Stimulated activated memory B cell treated with anti-CD40 and anti-IgM and Interleukin-4, amounts not matched to agents 10 μg/mL and 1 μg/mL and 100 μg/mL, for 72 hours (primary cell): Measurements from ENCODE around the gene CSRP1.
"Not testable (repeated sequence)": the region's sequence is repeated elsewhere in the genome, so short reads cannot be mapped to it uniquely, and the experiment has no call there.

Experiments
- ATAC-seq: fragments of 150-1000 bp; cut with Tn5 transposase; 2 replicates; pipeline ENCODE4 v1.10.0; 2021
- H3K27ac Mint-ChIP-seq: one replicate; pipeline ENCODE4 v1.8.0; 2022; ENCODE audit warnings: mild to moderate bottlenecking, mixed read lengths
- H3K27me3 Mint-ChIP-seq: one replicate; pipeline ENCODE4 v1.8.0; 2022; ENCODE audit warnings: mixed read lengths
- H3K36me3 Mint-ChIP-seq: one replicate; pipeline ENCODE4 v1.8.0; 2022; ENCODE audit warnings: mixed read lengths
- H3K4me1 Mint-ChIP-seq: one replicate; pipeline ENCODE4 v1.8.0; 2022; ENCODE audit warnings: mixed read lengths
- H3K4me3 Mint-ChIP-seq: one replicate; pipeline ENCODE4 v1.8.0; 2022; ENCODE audit warnings: mild to moderate bottlenecking, moderate library complexity, mixed read lengths
- H3K9me3 Mint-ChIP-seq: one replicate; pipeline ENCODE4 v1.8.0; 2022; ENCODE audit warnings: mixed read lengths

The CSRP1 gene

GRCh38 chr1:201498621-201499020 is 8.3 kb downstream of the CSRP1 start:
- Mint-ChIP-seq H3K36me3 (peaks cover 28% of the 10 kb centered on the region), H3K9me3 (peaks cover 2% of the 10 kb centered on the region), H3K4me1 (peaks cover 12% of the 10 kb centered on the region), H3K4me3 (no peak overlapping the region), H3K27ac (no peak overlapping the region), H3K27me3 (no peaks in the 10 kb centered on the region)
- no peak for ATAC-seq

GRCh38 chr1:201497935-201498509 is 8.9 kb downstream of the CSRP1 start:
- Mint-ChIP-seq H3K9me3 (peaks cover 2% of the 10 kb centered on the region), H3K27ac (no peak overlapping the region), H3K4me1 (peaks cover 6% of the 10 kb centered on the region), H3K36me3 (peaks cover 34% of the 10 kb centered on the region), H3K4me3 (no peak overlapping the region), H3K27me3 (no peaks in the 10 kb centered on the region)
- no peak for ATAC-seq

GRCh38 chr1:201496296-201496690 is 10.6 kb downstream of the CSRP1 start:
- Mint-ChIP-seq H3K9me3 (peaks cover 2% of the 10 kb centered on the region), H3K27me3 (no peaks in the 10 kb centered on the region), H3K36me3 (peaks cover 49% of the 10 kb centered on the region), H3K4me1 (peaks cover 6% of the 10 kb centered on the region), H3K4me3 (no peak overlapping the region), H3K27ac (no peak overlapping the region)
- ATAC-seq = no peak

- Mint-ChIP-seq H3K9me3 (peaks cover 2% of the 10 kb centered on the region), H3K27ac (no peak overlapping the region), H3K27me3 (no peaks in the 10 kb centered on the region), H3K4me3 (no peak overlapping the region), H3K36me3 (peaks cover 49% of the 10 kb centered on the region), H3K4me1 (peaks cover 6% of the 10 kb centered on the region)
- ATAC-seq = no peak
Observed at GRCh38 chr1:201495551-201496295, 11.2 kb downstream of the CSRP1 start.

- peaks cover 12% of the 10 kb centered on the region for H3K4me1 Mint-ChIP-seq
- H3K36me3 Mint-ChIP-seq = peaks cover 66% of the 10 kb centered on the region
- peaks cover 2% of the 10 kb centered on the region for H3K9me3 Mint-ChIP-seq
- no peaks in the 10 kb centered on the region for H3K27me3 Mint-ChIP-seq
- ATAC-seq = no peak
- no peak overlapping the region for H3K4me3 Mint-ChIP-seq
- no peak overlapping the region for H3K27ac Mint-ChIP-seq
Observed at GRCh38 chr1:201493757-201494617, 12.9 kb downstream of the CSRP1 start.

GRCh38 chr1:201493026-201493656 is 13.8 kb downstream of the CSRP1 start:
- ATAC-seq, H3K9me3 Mint-ChIP-seq, H3K4me3 Mint-ChIP-seq, H3K27ac Mint-ChIP-seq, H3K27me3 Mint-ChIP-seq: not testable (repeated sequence)
- Mint-ChIP-seq H3K4me1 (peaks cover 11% of the 10 kb centered on the region), H3K36me3 (peaks cover 72% of the 10 kb centered on the region)

GRCh38 chr1:201491896-201492511 is 14.9 kb downstream of the CSRP1 start:
- Mint-ChIP-seq H3K36me3 (peaks cover 74% of the 10 kb centered on the region), H3K27ac (no peak overlapping the region), H3K4me1 (peaks cover 6% of the 10 kb centered on the region), H3K9me3 (peaks cover 2% of the 10 kb centered on the region), H3K4me3 (no peak overlapping the region), H3K27me3 (no peaks in the 10 kb centered on the region)
- no peak for ATAC-seq

GRCh38 chr1:201490708-201491131 is 16.2 kb downstream of the CSRP1 start:
- ATAC-seq = no peak
- Mint-ChIP-seq H3K36me3 (peaks cover 69% of the 10 kb centered on the region), H3K4me3 (no peak overlapping the region), H3K27ac (no peak overlapping the region), H3K4me1 (peaks cover 6% of the 10 kb centered on the region), H3K27me3 (no peaks in the 10 kb centered on the region), H3K9me3 (peaks cover 2% of the 10 kb centered on the region)

GRCh38 chr1:201489643-201490261 is 17.2 kb downstream of the CSRP1 start:
- Mint-ChIP-seq H3K9me3 (peaks cover 2% of the 10 kb centered on the region), H3K27me3 (no peaks in the 10 kb centered on the region), H3K4me1 (peaks cover 6% of the 10 kb centered on the region), H3K27ac (no peak overlapping the region), H3K4me3 (no peak overlapping the region), H3K36me3 (peaks cover 63% of the 10 kb centered on the region)
- no peak for ATAC-seq

GRCh38 chr1:201488830-201489589 is 17.9 kb downstream of the CSRP1 start:
- ATAC-seq = no peak
- Mint-ChIP-seq H3K9me3 (peaks cover under 1% of the 10 kb centered on the region), H3K4me3 (no peak overlapping the region), H3K4me1 (peaks cover 6% of the 10 kb centered on the region), H3K27me3 (no peaks in the 10 kb centered on the region), H3K27ac (no peak overlapping the region), H3K36me3 (peaks cover 56% of the 10 kb centered on the region)

GRCh38 chr1:201487742-201488141 is 19.2 kb downstream of the CSRP1 start:
- no peak for ATAC-seq
- Mint-ChIP-seq H3K27me3 (no peaks in the 10 kb centered on the region), H3K4me3 (no peak overlapping the region)

GRCh38 chr1:201486187-201486586 is 20.7 kb downstream of the CSRP1 start:
- ATAC-seq = no peak
- no peaks in the 10 kb centered on the region for H3K9me3 Mint-ChIP-seq
- peaks cover 30% of the 10 kb centered on the region for H3K4me1 Mint-ChIP-seq
- H3K4me3 Mint-ChIP-seq = no peak overlapping the region
- no peak overlapping the region for H3K27ac Mint-ChIP-seq
- H3K27me3 Mint-ChIP-seq = no peaks in the 10 kb centered on the region
- peaks cover 37% of the 10 kb centered on the region for H3K36me3 Mint-ChIP-seq

More at GRCh38 chr1:201487742-201488141, 19.2 kb downstream of the CSRP1 start:
- H3K27ac Mint-ChIP-seq = no peak overlapping the region
- H3K36me3 Mint-ChIP-seq = peaks cover 49% of the 10 kb centered on the region
- H3K4me1 Mint-ChIP-seq = peaks cover 15% of the 10 kb centered on the region
- H3K9me3 Mint-ChIP-seq = no peaks in the 10 kb centered on the region

GRCh38 chr1:201485184-201485774 is 21.6 kb downstream of the CSRP1 start:
- H3K27me3 Mint-ChIP-seq = no peaks in the 10 kb centered on the region
- peaks cover 32% of the 10 kb centered on the region for H3K36me3 Mint-ChIP-seq
- peaks cover 39% of the 10 kb centered on the region for H3K4me1 Mint-ChIP-seq
- H3K27ac Mint-ChIP-seq = no peak overlapping the region
- ATAC-seq = no peak
- H3K4me3 Mint-ChIP-seq = no peak overlapping the region
- H3K9me3 Mint-ChIP-seq = no peaks in the 10 kb centered on the region
